HG03378 (cell line): ENCODE results near the gene THBS4.

Source experiments
- ATAC-seq: cut with Tn5 transposase; IDR thresholded peaks from one replicate; pipeline ENCODE4 v1.9.1; 2021; ENCODE audit warnings: mild to moderate bottlenecking, moderate library complexity; ENCODE audit not compliant: unreplicated experiment

The THBS4 gene

GRCh38 chr5:80043187-80043586, 8.0 kb downstream of the THBS4 start:
- ATAC-seq = no peak

- no peak for ATAC-seq
Measured at GRCh38 chr5:80048084-80048780, 13.1 kb downstream of the THBS4 start.

- no peak for ATAC-seq
Measured at GRCh38 chr5:80052464-80052863, 17.3 kb downstream of the THBS4 start.

GRCh38 chr5:80054682-80055081, 19.5 kb downstream of the THBS4 start:
- ATAC-seq = no peak

GRCh38 chr5:80055491-80056170, 20.5 kb downstream of the THBS4 start:
- no peak for ATAC-seq

GRCh38 chr5:80057099-80057498, 22.0 kb downstream of the THBS4 start:
- no peak for ATAC-seq

- no peak for ATAC-seq
Measured at GRCh38 chr5:80057921-80058320, 22.8 kb downstream of the THBS4 start.

GRCh38 chr5:80059354-80059980, 24.3 kb downstream of the THBS4 start:
- ATAC-seq = no peak

GRCh38 chr5:80060966-80061365, 25.8 kb downstream of the THBS4 start:
- no peak for ATAC-seq

- ATAC-seq = no peak
Measured at GRCh38 chr5:80061547-80061946, 26.4 kb downstream of the THBS4 start.

- ATAC-seq = no peak
Measured at GRCh38 chr5:80064124-80064523, 29.0 kb downstream of the THBS4 start.

- no peak for ATAC-seq
Measured at GRCh38 chr5:80067016-80067415, 31.9 kb downstream of the THBS4 start.

GRCh38 chr5:80067531-80068245, 32.5 kb downstream of the THBS4 start:
- no peak for ATAC-seq

GRCh38 chr5:80068246-80068636, 33.1 kb downstream of the THBS4 start:
- no peak for ATAC-seq

GRCh38 chr5:80068775-80069174, 33.6 kb downstream of the THBS4 start:
- no peak for ATAC-seq

- ATAC-seq = no peak
Measured at GRCh38 chr5:80069251-80069800, 34.2 kb downstream of the THBS4 start.

- ATAC-seq = no peak
Measured at GRCh38 chr5:80069918-80070318, 34.8 kb downstream of the THBS4 start.

- ATAC-seq = no peak
Measured at GRCh38 chr5:80070338-80071056, 35.3 kb downstream of the THBS4 start.

- ATAC-seq = no peak
Measured at GRCh38 chr5:80071510-80072021, 36.4 kb downstream of the THBS4 start.
